Kidney glomerular epithelial cell (primary cell): Measurements from ENCODE around the gene EEIG1.

Source experiments
- DNase-seq: peaks from one replicate; lab custom pipeline; 2025; lab: John Stamatoyannopoulos, UW

EEIG1 gene

DNA sequence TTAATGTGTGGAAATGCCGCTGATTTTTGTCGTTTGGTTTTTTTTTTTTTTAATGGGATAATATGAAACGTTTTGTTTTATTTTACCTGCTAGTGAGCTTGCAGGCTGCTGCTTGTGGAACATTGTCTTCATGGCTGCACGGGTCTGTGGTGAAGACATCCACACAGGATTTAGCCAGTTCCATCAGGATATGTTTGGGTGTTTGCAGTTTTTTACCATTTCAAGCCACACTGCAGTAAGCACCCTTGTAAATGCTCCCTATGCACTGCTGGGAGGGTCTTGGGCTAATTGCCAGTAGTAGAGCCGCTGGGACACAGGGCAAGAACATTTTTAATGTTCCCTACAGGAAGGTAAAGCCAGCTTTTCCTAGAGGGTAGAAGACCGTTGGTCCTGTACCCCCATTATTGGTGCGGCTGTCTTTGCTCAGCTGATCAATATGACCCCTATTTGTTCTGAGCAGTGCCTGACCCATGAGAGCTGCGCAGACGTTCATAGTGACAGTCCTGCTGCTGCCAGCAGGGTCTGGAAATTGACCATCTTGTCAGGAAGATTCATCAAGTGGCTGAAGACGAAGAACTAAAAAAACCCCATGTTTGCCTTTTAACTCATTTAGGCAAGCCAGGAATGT is 20.5 kb upstream of the EEIG1 start:
- DNase-seq, result no peak

DNA sequence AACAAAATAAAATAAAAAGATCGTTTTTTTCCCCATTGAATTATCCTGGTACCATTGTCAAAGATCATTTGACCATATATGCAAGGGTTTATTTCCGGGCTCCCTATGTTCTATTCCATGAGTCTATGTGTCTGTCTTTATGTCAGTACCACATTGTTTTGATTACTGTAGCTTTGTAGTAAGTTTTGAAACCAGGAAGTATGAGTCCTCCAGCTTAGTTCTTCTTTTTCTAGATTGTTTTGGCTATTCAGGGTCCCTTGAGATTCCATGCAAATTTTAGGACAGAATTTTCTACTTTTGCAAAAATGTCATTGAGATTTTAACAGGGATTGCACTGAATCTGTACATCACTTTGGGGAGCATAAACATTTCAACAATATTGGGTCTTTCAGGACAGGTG is 18.7 kb upstream of the EEIG1 start:
- no peak for DNase-seq

- DNase-seq, result no peak
Measured at GRCh38 chr9:127993721-127994120, 12.9 kb upstream of the EEIG1 start.

- DNase-seq, result no peak
Measured at GRCh38 chr9:127991757-127992274, 11.0 kb upstream of the EEIG1 start.

DNA sequence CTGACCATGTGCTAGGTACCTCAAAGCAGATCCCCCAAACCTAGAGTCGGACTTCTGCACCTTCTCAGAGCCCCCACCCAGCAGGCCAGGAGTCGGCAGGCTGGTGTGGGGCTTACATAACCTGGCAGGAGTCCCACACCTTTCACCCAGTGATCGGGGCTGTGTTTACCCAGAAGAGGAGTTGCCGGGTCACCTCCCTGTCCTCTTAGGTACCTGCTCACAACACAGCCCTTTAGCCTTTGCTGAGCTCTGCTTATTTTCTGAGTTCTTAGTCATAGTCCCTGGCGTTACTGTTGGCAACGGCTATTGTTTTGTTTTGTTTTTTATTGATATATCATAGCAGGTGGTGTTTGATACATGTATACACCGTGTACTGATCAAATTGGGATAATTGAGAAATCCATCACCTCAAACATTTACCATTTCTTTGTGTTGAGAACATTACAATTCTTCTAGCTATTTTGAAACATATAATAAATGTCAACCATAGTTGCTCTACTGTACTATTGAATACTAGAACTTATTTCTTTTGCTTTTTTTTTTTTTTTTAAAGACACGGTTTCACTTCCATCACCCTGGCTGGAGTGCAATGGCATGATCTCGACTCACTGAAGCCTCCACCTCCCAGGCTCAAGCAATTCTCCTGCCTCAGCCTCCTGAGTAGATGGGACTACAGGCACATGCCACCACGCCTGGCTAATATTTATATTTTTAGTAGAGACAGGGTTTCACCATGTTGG is 10.4 kb upstream of the EEIG1 start:
- peak; percentile 58 for DNase-seq

DNA sequence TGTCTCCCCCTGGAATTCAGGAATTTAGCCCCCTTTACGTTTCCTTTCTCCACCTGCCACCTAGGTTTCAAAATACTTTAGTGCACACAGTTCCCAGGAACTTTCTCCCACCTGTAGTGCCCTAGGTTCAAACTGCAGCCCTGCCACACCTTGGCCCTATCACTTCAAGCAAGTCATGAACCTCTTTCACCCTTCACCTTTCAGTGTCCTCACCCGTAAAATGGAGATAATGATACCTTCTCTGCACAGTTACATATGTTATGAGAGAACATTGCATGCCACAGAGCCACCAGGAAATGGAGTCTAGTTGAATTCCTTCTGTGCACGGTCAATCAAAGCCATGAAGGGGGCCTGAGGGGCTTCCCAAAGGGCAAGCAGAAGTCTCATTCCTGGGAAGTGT is 9.8 kb upstream of the EEIG1 start:
- DNase-seq, result no peak

DNA sequence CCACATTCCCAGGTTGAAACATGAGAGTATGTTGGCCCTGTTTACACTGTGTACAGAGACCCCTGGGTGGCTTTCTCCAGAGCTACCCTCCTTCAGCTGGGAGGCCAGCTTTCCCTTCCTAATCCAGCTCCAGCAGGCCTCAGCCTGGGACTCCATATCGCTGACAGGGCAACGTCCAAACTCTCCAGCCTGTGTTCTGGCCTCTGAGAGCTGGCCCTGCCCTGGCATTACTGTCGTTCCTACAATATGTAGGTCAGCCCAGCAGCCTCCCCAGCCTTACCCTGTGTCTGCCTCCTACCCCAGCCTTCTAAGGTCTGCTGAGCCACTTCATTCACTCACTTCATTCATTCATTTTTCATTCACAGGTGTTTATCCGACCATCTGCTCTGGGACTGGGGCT is 8.3 kb upstream of the EEIG1 start:
- no peak for DNase-seq

DNA sequence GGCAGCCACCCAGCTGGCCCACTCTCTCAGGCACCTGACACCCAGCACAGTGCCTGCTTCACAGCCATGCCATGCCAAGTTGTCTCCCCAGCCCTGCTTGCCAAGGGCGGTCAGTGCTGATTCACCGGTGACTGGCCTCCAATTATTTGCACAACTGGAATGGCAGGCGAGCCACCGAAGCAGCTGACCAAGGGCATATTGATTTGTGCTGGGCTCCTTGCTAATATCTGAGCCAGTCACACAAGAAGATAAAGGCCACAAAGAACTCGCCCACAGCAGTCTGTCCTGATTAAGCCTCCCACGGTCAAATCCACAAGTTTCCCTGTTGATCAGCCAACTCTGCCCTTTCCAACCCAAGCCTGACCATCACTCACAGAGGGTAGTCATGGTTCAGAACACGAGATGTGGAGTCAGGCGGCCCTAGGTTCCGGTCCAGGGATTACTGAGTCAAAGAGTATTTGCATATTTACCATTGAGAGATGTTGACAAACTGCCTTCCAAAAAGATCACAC is 6.4 kb upstream of the EEIG1 start:
- DNase-seq, result peak; percentile 66

DNA sequence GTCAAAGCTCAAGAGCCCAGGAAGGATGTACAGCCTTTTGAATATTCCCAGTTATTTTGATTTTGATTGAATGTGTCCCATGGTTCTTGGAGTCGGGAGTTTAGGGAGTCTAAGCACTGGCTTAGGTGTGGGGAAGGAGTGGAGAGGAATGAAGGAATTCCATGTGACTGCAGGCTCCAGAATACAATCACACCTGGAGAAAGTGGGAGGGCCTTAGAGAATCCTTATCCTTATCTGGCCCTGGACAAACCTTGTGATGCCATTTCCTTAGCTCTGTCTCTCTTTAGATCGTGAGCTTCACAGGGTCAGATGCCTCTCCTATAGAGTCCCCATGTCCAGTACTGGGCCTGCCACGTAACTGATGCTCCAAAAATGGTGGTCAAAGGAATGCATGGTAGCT is 4.2 kb upstream of the EEIG1 start:
- DNase-seq, result no peak

DNA sequence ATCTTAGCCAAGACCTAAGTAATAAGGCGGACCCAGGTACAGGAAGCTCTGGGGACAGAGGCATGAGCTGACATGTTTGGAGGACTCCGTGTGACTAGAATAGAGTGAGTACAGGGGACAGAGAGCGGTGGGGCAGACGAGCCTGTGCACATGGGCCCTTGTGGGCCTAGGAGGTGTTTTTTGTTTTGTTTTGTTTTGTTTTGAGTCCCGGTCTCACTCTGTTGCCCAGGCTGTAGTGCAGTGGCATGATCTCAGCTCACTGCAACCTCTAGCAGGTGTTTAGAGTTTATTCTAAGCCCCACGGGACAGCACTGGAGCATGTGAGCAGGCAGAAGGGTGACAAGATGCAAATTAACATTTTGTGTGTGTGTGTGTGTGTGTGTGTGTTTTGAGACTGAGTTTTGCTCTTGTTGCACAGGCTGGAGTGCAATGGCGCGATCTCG is 3.1 kb upstream of the EEIG1 start:
- DNase-seq, result no peak

- DNase-seq, result no peak
Measured at GRCh38 chr9:127982912-127983311, 2.1 kb upstream of the EEIG1 start.

DNA sequence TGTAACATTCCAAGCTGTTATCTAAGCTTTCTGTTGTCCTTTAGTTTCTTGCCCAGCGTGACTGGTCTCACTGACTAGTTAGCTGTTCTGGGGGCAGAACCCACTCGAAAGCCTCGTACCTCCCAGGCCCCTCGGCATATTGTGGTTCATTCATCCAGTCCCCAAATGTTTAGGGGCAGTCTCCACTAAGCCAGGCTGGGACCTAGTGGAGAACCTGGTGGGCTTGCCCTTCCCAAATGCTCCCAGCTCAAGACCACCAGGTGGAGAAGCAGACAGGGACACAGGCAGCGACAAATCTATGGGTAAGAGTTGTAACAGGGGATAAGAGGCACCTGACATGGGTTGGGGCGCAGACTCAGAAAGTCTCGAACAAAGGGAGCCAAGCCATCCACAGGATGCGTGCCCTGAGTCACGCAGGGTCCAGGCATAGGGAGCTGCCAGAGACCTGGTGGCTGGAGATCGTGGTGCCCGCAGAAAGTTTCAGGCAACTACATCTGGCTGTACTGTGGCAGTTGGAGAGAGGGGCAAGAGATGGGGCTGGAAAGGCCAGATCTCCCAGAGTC is 851 bp upstream of the EEIG1 start:
- DNase-seq, result no peak

DNA sequence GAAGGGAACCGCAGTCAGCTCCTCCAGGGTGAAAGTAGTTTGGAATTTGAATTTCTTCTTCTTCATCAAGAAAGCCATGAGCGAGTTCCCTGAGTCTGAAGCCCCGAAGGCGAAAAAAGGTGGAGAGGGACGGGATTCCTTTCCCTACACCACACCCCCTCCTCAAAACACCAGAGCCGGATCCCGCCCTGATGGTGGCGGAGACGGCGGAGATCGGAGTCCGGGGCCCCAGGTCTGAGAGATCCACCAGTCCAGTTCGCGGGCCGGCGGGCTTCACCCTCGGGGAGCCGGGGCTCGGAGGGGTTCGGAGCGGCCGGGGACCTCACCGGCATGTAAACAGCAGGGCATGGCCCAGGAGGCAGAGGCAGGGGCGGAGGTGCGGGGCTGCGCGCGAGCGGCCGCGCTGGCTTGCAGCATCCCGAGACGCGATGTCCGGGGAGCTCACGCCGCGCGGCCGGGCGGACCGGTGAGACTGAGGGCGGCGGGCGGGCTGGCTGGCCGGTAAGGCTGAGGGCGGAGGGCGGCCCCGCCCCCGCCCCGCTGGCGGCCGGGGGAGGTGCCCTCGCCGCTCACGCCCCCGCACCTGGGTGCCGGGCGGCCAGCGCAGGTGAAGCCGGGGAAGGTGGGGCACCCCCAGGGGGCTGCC is 606 bp downstream of the EEIG1 start:
- no peak for DNase-seq

- DNase-seq, result peak; percentile 7
Measured at GRCh38 chr9:127979333-127980059, 1.3 kb downstream of the EEIG1 start.

DNA sequence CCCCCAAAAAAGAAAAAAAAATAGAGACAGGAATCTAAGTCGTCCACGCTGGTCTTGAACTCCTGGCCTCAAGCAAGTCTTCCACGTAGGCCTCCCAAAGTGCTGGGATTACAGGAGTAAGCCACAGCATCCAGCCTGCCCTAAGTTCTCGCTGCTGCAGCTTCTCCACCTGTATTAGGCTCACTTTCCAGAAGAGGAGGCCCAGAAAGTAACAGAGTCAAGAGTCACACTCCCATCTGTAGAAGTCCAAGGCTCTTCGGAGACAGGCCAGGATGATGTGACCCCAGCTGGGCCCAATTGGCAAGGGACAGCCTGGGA is 1.8 kb downstream of the EEIG1 start:
- DNase-seq, result no peak

DNA sequence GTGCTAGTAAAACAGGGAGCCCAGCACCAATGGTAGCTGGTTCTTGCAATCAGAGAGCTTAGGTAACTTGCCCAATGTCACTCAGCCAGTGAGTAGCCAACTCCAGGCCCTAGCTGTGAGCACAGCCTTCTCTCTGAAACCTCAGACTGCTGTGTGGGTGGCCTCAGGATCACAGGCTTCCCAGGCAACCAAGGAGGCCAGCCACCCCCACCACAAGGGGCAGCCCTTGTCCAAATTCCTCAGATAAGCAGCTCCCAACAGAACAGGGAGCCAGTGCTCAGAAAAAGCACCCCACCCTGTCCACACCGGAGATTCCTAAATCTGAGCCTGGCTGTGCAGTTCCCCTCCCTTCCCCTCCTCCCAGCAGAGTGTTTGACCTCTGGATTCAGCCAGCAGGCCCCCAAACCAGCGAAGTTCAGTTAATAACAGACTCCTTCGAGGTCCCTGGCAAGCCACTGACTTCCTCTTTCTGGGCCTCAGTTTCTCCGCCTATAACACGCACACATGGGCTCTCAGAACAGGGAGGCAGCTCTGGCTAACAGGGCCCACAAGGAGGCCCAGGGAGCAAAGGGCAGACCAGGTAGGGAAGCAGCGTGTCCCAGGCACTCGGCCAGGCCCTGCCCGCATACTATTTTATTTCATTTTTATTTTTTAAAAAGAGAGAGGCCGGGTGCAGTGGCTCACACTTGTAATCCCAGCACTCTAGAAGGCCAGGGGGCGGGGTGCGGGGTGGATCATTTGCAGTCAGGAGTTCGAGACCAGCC is 2.7 kb downstream of the EEIG1 start:
- peak; percentile 32 for DNase-seq

- DNase-seq, result no peak
Measured at GRCh38 chr9:127977009-127977883, 3.5 kb downstream of the EEIG1 start.

- DNase-seq, result no peak
Measured at GRCh38 chr9:127976498-127976897, 4.3 kb downstream of the EEIG1 start.

DNA sequence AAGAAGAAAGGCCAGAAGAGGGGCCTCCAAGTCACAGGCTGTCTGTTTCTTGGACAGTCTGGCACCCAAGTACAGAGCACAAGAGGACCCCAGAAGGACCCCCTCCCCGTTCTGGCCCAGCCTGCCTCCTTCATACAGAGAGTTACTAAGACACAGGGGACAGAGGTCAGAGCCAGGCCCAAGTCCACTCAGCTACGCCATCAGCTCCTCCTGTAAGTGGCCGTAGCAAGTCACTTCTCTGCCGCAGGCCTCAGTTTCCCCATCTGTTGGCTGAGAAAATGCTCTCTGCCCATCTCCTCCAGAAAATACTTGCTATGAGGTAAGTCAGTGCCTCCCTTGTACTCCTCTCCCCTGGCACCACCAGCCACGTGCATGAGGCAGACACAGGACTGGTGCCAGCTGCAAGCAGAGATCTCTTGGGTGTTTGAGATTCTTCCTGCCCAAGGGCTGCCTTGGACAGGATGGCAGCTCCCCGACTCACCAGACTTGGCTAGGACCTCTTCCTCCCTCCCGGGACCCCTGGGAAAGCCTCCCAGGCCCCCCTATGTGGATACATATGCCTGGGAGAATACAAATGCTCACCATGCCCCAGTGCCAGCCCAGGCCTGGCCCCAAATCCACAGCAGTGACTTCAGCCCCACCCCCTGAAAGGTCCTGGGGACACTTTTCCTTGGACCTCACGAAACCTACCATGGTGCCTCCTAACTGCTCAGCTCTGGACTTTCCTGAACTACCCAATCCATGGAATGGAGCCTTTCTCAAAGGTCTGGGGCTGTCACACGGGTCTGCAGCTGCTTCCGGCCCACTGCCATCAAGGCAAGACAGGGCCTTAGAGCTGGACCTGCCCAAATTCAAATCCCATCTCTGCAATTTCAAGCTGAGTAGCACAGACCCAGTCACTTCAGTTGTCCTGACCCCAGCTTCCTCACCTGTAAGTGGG is 5.1 kb downstream of the EEIG1 start:
- DNase-seq, result no peak
